IMR-90 (cell line): ENCODE results near the gene TJP3. TPM values are rescaled to one million over a fixed set of nuclear protein-coding genes. Genes with fewer than 3 reads are reported as not detected.

Source experiments
- ATAC-seq: fragments of 200-7000 bp; cut with Tn5 transposase; 2 replicates; pipeline ENCODE4 v1.9.1; 2020; ENCODE audit warnings: low read depth, mild to moderate bottlenecking, moderate library complexity
- BruUV-seq: library from RNA; stranded (reverse); fragments of 400-500 nt; replicated peaks from 2 replicates; lab custom pipeline; 2021; lab: Mats Ljungman, UMichigan
- CTCF ChIA-PET: fragments of 300-600 bp; formaldehyde crosslinking; extraction: SDS; loops from one replicate; lab custom pipeline; 2021; ENCODE audit warnings: antibody characterized with exemption; lab: Yijun Ruan, JAX
- POLR2A ChIA-PET: fragments of 300-600 bp; sonication (Branson Sonifier 250); formaldehyde crosslinking; loops from one replicate; lab custom pipeline; 2022; ENCODE audit warnings: antibody characterized with exemption; ENCODE audit not compliant: unreplicated experiment; lab: Charles Lee
- DNase-seq: peaks from one replicate; pipeline ENCODE4 v3.0.0; 2013
- H2AFZ ChIP-seq: replicated peaks from 2 replicates; pipeline ENCODE3; 2013; ENCODE audit warnings: low read length, mild to moderate bottlenecking; ENCODE audit not compliant: poor library complexity
- H2AK5ac ChIP-seq: 2 replicates; pipeline ENCODE4 v1.6.1; 2013; ENCODE audit warnings: low read depth, low read length, inconsistent platforms
- H2AK9ac ChIP-seq: replicated peaks from 2 replicates; pipeline ENCODE3; 2013; ENCODE audit warnings: mild to moderate bottlenecking, low read depth, low read length, moderate library complexity; ENCODE audit not compliant: poor library complexity
- H2BK120ac ChIP-seq: 2 replicates; pipeline ENCODE4 v1.6.1; 2013; ENCODE audit warnings: low read depth, low read length, inconsistent platforms
- H2BK15ac ChIP-seq: 3 replicates; pipeline ENCODE4 v1.6.1; 2013; ENCODE audit warnings: low read depth, low read length, inconsistent platforms
- H2BK20ac ChIP-seq: 2 replicates; pipeline ENCODE4 v1.6.1; 2013; ENCODE audit warnings: low read depth, mild to moderate bottlenecking, inconsistent platforms, low read length, moderate library complexity
- H2BK5ac ChIP-seq: 2 replicates; pipeline ENCODE4 v1.6.1; 2013; ENCODE audit warnings: mild to moderate bottlenecking, low read depth, low read length, inconsistent platforms; ENCODE audit not compliant: poor library complexity, severe bottlenecking
- H3K14ac ChIP-seq: replicated peaks from 2 replicates; pipeline ENCODE4 v1.6.1; 2013; ENCODE audit warnings: low read depth, low read length, inconsistent platforms
- H3K18ac ChIP-seq: 2 replicates; pipeline ENCODE4 v1.6.1; 2013; ENCODE audit warnings: low read depth, low read length, control low read depth
- H3K23ac ChIP-seq: 2 replicates; pipeline ENCODE4 v1.6.1; 2013; ENCODE audit warnings: low read depth, low read length, inconsistent platforms
- H3K27ac ChIP-seq: 2 replicates; pipeline ENCODE4 v1.5.1; 2013; ENCODE audit warnings: mild to moderate bottlenecking, control low read depth, low read length; ENCODE audit not compliant: insufficient read depth
- H3K27me3 ChIP-seq: 2 replicates; pipeline ENCODE4 v1.6.1; 2013; ENCODE audit warnings: low read length; ENCODE audit not compliant: control insufficient read depth, insufficient read depth
- H3K36me3 ChIP-seq: 2 replicates; pipeline ENCODE4 v1.6.1; 2013; ENCODE audit warnings: low read length, mixed read lengths; ENCODE audit not compliant: control insufficient read depth, insufficient read depth
- H3K4ac ChIP-seq: 2 replicates; pipeline ENCODE4 v1.6.1; 2013; ENCODE audit warnings: low read depth, low read length, inconsistent platforms
- H3K4me1 ChIP-seq: 2 replicates; pipeline ENCODE4 v1.6.1; 2013; ENCODE audit warnings: low read length, mixed read lengths; ENCODE audit not compliant: control insufficient read depth, insufficient read depth
- H3K4me2 ChIP-seq: 2 replicates; pipeline ENCODE4 v1.6.1; 2013; ENCODE audit warnings: low read depth, mild to moderate bottlenecking, control low read depth, low read length, moderate library complexity
- H3K4me3 ChIP-seq: 2 replicates; pipeline ENCODE4 v1.5.1; 2013; ENCODE audit warnings: low read depth, mild to moderate bottlenecking, control low read depth, low read length, moderate library complexity; ENCODE audit not compliant: insufficient read depth
- H3K56ac ChIP-seq: 2 replicates; pipeline ENCODE4 v1.6.1; 2013; ENCODE audit warnings: low read length, inconsistent platforms; ENCODE audit not compliant: insufficient read depth; ENCODE audit errors: extremely low read depth
- H3K79me1 ChIP-seq, 2 experiments: 2 replicates each; pipeline ENCODE4 v1.6.1; 2013; ENCODE audit warnings: low read length in 2 of 2, inconsistent platforms in 1 of 2, low read depth in 1 of 2
- H3K9ac ChIP-seq: 2 replicates; pipeline ENCODE4 v1.6.1; 2013; ENCODE audit warnings: low read depth, low read length, control low read depth
- H3K9me1 ChIP-seq: 2 replicates; pipeline ENCODE4 v1.6.1; 2013; ENCODE audit warnings: low read length, inconsistent platforms; ENCODE audit not compliant: insufficient read depth
- H3K9me3 ChIP-seq: 2 replicates; pipeline ENCODE4 v1.6.1; 2013; ENCODE audit warnings: low read length; ENCODE audit not compliant: control insufficient read depth, insufficient read depth
- H4K20me1 ChIP-seq: 2 replicates; pipeline ENCODE4 v1.6.1; 2013; ENCODE audit warnings: low read length, inconsistent platforms; ENCODE audit not compliant: insufficient read depth
- H4K5ac ChIP-seq: 2 replicates; pipeline ENCODE4 v1.6.1; 2013; ENCODE audit warnings: mild to moderate bottlenecking, low read depth, low read length, control low read depth
- H4K8ac ChIP-seq, 2 experiments: 2 replicates each; pipeline ENCODE4 v1.6.1; 2013; ENCODE audit warnings: low read depth in 2 of 2, low read length in 2 of 2, control low read depth in 1 of 2, inconsistent platforms in 1 of 2
- H4K91ac ChIP-seq: 2 replicates; pipeline ENCODE4 v1.6.1; 2013; ENCODE audit warnings: low read depth, low read length, inconsistent platforms; ENCODE audit not compliant: insufficient read depth
- FOS ChIP-seq: fragments of 150-350 bp; IDR thresholded peaks from 2 replicates; pipeline ENCODE4 v1.6.1; 2016; ENCODE audit warnings: low read depth, low read length
- WGBS, 2 experiments: methylation state at CpG; one replicate each; pipeline versions ENCODE4 v1.1.5 to v1.1.7; 2013; ENCODE audit warnings: missing lambda C conversion rate in 2 of 2; ENCODE audit not compliant: insufficient read length in 1 of 2; ENCODE audit errors: extremely low coverage in 2 of 2; 5-methylcytosine and 5-hydroxymethylcytosine counted together
- dilution Hi-C: fragments of 300-500 bp; cut with HindIII; formaldehyde crosslinking; loops from one replicate; pipeline ENCODE4 v1.14.3; 2018; ENCODE audit warnings: low sequenced_read_pairs; ENCODE audit not compliant: unreplicated experiment
- in situ Hi-C: fragments of 300-500 bp; cut with MboI; formaldehyde crosslinking; loops from 3 replicates; pipeline ENCODE4 v1.14.3; 2019; ENCODE audit warnings: low sequenced_read_pairs, inconsistent platforms, mixed read lengths
- intact Hi-C: fragments of 100-400 bp; cut with micrococcal nuclease; formaldehyde crosslinking; loops from 2 replicates; pipeline ENCODE4 v1.10.0; 2022
- polyA plus RNA-seq, 3 experiments: library from polyadenylated mRNA; depleted of rRNA; stranded (reverse); fragments of >200 nt; gene quantifications; 2 replicates each; pipeline ENCODE4 v1.2.3, GENCODE V29; 2012; ENCODE audit warnings: low replicate concordance in 1 of 3
- total RNA-seq: library from RNA; depleted of rRNA; stranded (reverse); fragments of >200 nt; gene quantifications from 2 replicates; pipeline ENCODE4 v1.2.3, GENCODE V29; 2012

The TJP3 gene
- total and polyA plus RNA-seq, 2 of the 4 experiments (the other 2 are of a cell fraction), result not detected

DNA sequence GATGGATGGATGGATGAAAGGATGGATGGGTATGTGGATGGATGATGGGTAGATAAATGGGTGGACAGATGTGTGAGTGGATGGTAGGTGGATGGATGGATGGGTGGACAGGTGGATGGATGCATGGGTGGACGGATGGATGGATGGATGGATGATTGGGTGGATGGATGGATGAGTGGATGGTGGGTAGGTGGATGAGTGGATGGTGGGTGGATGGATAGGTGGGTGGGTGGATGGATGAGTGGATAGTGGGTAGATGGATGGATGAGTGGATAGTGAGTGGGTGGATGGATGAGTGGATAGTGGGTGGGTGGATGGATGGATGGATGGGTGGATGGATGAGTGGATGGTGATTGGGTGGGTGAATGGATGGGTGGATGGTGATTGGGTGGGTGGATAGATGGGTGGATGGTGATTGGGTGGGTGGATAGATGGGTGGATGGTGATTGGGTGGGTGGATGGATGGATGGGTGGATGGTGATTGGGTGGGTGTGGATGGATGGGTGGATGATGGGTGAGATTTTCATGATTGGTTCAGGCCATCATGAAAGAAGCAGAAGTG, 68.4 kb downstream of the TJP3 start:
- Histone ChIP-seq H3K14ac (no peak overlapping the region), H3K36me3 (no peaks in the 10 kb centered on the region), H3K9ac (no peak overlapping the region), H4K20me1 (no peaks in the 10 kb centered on the region), H2AK9ac (no peak overlapping the region), H2BK15ac (no peak overlapping the region), H3K27ac (no peak overlapping the region), H3K9me1 (no peaks in the 10 kb centered on the region), H3K4ac (no peak overlapping the region), H2BK120ac (no peak overlapping the region), H3K27me3 (peaks cover 5% of the 10 kb centered on the region; the same call in 1 of the 2 replicates), H3K4me2 (no peak overlapping the region), H2AK5ac (no peak overlapping the region), H4K5ac (no peak overlapping the region), H2AFZ (no peak overlapping the region), H3K56ac (no peak overlapping the region), H3K9me3 (peaks cover 9% of the 10 kb centered on the region), H2BK20ac (no peak overlapping the region), H4K8ac (no peak overlapping the region), H3K18ac (no peak overlapping the region), H4K91ac (no peak overlapping the region), H2BK5ac (no peak overlapping the region), H3K4me3 (no peak overlapping the region), H3K79me1 (no peaks in the 10 kb centered on the region), H3K23ac (no peak overlapping the region), H3K4me1 (no peaks in the 10 kb centered on the region)
- POLR2A ChIA-PET, result no interaction called here
- dilution Hi-C loops (no loop called here), in situ Hi-C loops (no loop called here), intact Hi-C loops (no loop called here)
- no peak for TF ChIP-seq FOS
- no TSS peak for BruUV-seq
- no peak for ATAC-seq
- CTCF ChIA-PET, result no interaction called here
- DNase-seq, result no peak
- WGBS, 2 experiments, result 73% methylated on average over 1 of the region's 1 CpG; no CpG with 5 or more reads in 1 of the 2 experiments
